Fibroblast of lung (primary cell): ENCODE data around the gene GRN.

ENCODE experiments used
- EZH2 ChIP-seq: IDR thresholded peaks from 2 replicates; pipeline ENCODE4 v1.5.1; 2012; ENCODE audit warnings: low read length, control low read depth, mild to moderate bottlenecking; ENCODE audit errors: missing control alignments
- TF ChIP-seq, protein P1 (sequence below), 2 donors: IDR thresholded peaks in 1 of 2; conservative IDR thresholded peaks in 1 of 2; 1 replicate in 1 of 2; 2 replicates in 1 of 2; pipeline ENCODE4 v1.5.1; 2011 to 2012; ENCODE audit warnings: low read length in 2 of 2, control low read depth in 1 of 2, inconsistent platforms in 1 of 2, low read depth in 1 of 2, mild to moderate bottlenecking in 1 of 2

DNA sequence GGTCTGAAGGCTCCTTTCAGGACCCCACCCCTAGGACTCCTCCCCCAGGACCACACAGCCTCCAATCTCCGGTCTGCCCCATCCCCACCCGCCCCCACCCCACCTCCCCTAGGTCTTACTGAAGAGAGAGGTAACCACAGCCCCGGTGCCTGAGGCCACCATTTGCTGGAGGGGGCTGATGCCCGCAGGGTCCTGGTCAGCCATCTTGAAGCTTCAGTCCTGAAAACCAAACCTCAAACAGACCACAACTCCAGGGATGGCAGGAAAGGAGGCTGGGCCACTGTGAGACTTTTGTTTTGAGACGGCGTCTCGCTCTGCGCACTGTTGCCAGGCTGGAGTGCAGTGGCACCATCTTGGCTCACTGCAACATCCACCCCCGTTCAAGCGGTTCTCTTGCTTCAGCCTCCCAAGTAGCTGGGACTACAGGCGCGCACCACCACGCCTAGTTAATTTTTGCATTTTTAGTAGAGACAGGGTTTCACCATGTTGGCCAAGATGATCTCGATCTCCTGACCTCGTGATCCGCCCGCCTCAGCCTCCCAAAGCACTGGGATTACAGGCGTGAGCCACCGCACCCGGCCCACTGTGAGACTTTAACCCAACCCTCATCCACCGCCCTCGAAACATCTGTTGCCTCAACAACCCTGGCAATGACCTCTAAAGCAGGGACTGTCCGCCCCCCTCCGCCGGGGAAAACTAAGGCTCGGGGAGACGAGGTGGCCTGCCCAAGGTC lies 21.6 kb upstream of the GRN start:
- TF ChIP-seq, protein P1, sequence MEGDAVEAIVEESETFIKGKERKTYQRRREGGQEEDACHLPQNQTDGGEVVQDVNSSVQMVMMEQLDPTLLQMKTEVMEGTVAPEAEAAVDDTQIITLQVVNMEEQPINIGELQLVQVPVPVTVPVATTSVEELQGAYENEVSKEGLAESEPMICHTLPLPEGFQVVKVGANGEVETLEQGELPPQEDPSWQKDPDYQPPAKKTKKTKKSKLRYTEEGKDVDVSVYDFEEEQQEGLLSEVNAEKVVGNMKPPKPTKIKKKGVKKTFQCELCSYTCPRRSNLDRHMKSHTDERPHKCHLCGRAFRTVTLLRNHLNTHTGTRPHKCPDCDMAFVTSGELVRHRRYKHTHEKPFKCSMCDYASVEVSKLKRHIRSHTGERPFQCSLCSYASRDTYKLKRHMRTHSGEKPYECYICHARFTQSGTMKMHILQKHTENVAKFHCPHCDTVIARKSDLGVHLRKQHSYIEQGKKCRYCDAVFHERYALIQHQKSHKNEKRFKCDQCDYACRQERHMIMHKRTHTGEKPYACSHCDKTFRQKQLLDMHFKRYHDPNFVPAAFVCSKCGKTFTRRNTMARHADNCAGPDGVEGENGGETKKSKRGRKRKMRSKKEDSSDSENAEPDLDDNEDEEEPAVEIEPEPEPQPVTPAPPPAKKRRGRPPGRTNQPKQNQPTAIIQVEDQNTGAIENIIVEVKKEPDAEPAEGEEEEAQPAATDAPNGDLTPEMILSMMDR (conservative IDR thresholded peaks at IDR 0.05 in 1 of 2, IDR thresholded peaks at IDR 0.05 in 1 of 2; ENCODE audit: low read depth in 1 of 2, low read length in 2 of 2) = no peak
- TF ChIP-seq EZH2 = no peak
